ENCODE results near the gene CTNND2.
"Not testable (repeated sequence)": the region's sequence is repeated elsewhere in the genome, so short reads cannot be mapped to it uniquely, and the experiment has no call there.

CTNND2 gene

GRCh38 chr5:11104651-11105112 is 799.6 kb downstream of the CTNND2 start:
- no peak for DNase-seq (ENCODE audit: low read depth, low spot score)

GRCh38 chr5:11104210-11104609 is 800.0 kb downstream of the CTNND2 start:
- no peak for DNase-seq (ENCODE audit: low read depth, low spot score)

DNA sequence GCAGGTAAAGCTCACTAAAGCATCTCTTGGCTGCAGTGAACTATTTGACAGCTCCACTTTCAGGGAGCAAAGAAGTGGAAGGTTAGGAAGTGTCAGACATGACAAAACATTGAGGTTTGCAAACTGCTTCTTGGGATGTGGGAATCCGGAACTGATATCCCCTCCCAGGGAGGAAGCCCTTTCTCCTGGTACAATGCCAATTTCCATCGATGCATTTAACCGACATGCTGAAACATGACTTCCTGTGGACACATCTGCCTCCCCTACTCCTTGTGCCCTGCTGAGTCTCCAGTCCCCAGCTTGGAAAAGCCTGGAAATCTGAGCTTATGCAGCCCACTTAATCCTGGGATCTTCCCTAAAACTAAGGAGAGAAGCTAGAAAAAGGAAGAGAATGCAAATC is 820.1 kb downstream of the CTNND2 start:
- no peak for DNase-seq (ENCODE audit: low read depth, low spot score)

GRCh38 chr5:11082404-11082945 is 821.8 kb downstream of the CTNND2 start:
- DNase-seq (ENCODE audit: low read depth, low spot score): no peak

DNA sequence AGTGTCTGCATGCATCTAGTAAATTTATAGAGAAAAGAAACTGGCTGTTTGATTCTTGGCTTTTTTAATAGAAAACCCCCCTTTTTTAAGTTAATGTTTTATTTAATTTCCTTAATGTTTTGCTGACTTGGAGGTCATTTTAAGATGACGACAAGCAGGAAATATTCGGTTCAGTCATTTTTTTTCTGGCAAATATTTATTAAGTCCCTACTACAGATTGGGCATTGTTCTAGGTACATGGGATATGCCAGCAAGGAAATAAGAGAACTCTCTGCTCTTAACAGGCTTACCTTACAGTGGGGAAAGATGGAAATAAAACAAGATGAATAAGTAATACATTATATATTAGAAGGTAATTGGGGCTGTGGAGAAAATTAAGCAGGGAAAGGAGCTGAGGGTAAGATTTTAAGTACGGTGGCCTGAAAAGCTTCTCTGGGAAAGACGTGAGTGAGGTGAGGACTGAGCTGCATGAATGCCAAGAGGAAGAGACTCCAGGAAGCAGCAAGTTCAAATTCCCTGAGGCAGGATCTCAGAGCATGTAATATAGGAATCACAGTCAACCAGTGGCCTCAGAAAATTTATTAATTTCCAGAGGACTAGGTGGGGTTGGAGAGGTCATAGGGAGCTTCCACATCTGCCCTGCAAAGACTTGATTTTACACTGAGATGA is 827.2 kb downstream of the CTNND2 start:
- no peak for DNase-seq (ENCODE audit: low read depth, low spot score)

GRCh38 chr5:11075035-11075805 is 829.0 kb downstream of the CTNND2 start:
- DNase-seq (ENCODE audit: low read depth, low spot score): no peak

- DNase-seq (ENCODE audit: low read depth, low spot score): no peak
Observed at GRCh38 chr5:11072568-11072967, 831.7 kb downstream of the CTNND2 start.

GRCh38 chr5:11072076-11072475 is 832.2 kb downstream of the CTNND2 start:
- no peak for DNase-seq (ENCODE audit: low read depth, low spot score)

DNA sequence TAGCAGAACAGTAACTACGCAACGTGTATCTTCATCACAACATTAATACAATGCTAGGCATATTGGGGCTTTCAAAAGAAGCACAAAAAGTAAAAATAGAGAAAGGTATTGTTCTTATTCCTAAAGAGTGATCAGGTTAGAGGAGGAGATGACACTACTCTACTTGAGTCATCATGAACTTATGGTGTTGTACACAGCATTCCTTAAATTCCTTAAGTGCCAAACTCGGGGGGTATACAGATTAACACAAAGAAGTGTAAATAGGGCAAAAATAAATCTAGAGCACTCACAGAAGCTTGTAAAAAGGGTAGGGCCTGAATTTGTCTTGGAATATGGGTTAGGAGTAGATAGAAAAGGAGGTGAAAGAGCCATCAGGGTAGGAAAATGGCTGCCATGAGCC is 835.2 kb downstream of the CTNND2 start:
- no peak for DNase-seq (ENCODE audit: low read depth, low spot score)

- not testable (repeated sequence) for DNase-seq (ENCODE audit: low read depth, low spot score)
Observed at GRCh38 chr5:11065723-11066122, 838.5 kb downstream of the CTNND2 start.

DNA sequence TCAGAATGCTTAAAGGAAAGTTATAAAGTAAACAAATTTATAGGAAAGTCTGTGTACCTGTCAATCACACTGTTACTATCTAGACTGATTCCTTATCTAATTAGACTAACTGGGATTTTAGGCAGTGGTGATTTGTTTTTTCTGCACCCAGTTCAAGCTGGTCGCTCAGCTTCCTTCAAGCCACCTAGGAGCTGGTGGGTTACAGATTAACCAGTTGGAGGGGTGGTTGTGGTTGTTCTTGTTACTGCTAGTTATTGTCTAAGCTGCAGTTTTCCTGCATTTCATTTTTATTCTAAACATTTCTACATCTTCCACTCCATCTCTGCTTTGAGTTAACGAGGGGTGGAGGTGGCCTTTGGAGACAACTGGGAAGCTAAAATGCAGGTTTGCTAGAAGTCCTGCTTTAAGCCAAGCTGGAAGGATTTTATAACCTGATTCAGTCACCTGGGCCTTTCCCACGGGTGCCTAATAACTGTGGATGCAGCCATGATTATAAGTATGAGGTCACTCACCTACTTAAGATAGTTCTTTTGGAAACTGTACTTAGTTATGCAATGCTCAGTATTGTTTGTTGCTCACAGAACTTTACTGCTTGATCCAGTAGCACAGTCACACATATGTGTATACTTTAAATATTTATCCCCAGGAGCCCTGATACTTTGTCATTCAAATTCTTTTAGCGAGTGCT is 839.3 kb downstream of the CTNND2 start:
- no peak for DNase-seq (ENCODE audit: low read depth, low spot score)

DNA sequence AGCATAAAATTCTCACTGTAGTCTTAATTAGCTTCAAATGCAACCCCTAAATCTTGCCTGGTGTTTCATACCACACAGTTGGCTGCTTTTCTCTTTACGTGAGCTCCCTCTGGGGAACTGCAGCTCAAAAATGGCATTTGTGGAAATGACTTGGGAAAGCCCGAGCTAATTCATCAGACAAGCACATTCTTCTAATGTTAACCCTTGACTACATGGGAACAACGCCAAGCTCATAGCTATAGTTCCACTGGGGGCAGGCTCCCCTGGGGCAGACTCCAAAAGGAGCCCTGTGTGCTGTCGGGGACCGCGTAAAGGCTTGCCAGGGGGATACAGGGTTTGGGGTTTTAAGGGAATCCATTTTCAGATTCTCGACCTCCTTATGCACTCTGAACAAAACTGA is 841.8 kb downstream of the CTNND2 start:
- no peak for DNase-seq (ENCODE audit: low read depth, low spot score)

DNA sequence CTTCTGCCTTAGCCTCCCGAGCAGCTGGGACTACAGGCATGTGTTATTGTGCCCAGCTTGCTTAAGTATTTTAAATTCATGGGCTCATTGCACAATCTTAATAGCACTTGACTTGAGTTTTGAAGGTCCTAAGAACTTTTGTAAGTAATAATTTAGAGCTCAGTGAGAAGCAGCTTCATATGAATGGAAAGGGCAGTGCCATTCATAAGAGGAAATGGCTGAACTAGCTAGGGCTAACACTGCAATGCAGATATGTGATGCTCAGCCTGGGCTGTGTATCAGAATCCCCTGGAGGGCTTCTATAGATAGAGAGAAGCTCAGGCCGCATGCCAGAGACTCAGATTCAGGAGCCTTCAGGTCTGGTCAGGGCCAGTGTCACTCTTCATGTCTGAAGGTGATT is 847.7 kb downstream of the CTNND2 start:
- DNase-seq (ENCODE audit: low read depth, low spot score): no peak

- no peak for DNase-seq (ENCODE audit: low read depth, low spot score)
Observed at GRCh38 chr5:11054014-11054413, 850.2 kb downstream of the CTNND2 start.

- DNase-seq (ENCODE audit: low read depth, low spot score): no peak
Observed at GRCh38 chr5:11052871-11053270, 851.4 kb downstream of the CTNND2 start.

- DNase-seq (ENCODE audit: low read depth, low spot score): no peak
Observed at GRCh38 chr5:11050596-11051304, 853.5 kb downstream of the CTNND2 start.

- DNase-seq (ENCODE audit: low read depth, low spot score): no peak
Observed at GRCh38 chr5:11048760-11049159, 855.5 kb downstream of the CTNND2 start.

DNA sequence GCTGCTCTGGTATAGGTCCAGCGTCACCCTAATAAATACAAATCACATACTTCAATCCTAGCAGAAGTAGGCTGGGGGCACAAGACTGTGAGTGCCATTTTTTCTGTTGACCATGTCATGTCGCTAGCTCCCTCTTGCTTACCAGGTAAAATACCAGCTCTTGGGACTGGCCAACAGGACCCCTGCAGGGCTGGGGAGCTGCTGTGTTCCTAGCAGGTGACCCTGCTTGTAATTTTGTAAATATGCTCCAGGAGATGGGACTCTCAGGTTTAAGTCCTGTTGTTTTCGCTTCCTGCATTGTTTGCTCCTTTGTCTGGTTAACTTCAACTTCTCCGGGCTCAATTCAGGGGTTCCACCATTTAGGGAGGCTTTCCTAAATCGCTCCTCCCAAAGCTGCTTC is 856.6 kb downstream of the CTNND2 start:
- no peak for DNase-seq (ENCODE audit: low read depth, low spot score)

DNA sequence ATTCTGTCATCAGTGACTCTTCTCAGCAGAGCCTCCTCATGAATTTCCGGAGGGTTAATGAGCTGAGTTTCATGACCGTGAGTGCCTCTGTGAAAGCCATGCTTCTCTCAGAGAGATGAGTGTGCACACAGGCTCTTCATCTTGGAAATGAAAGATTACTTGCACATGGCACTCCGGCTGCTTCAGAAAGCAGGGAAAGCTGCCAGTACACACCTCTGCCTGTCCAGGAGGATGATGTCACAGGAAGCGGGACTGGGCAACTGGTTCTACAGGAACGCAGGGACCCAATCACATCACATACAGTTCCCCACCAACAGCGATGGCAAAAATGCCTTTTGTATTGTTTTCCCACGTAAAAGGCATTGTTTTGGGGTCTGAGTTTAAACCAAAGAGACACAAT is 857.2 kb downstream of the CTNND2 start:
- no peak for DNase-seq (ENCODE audit: low read depth, low spot score)

- no peak for DNase-seq (ENCODE audit: low read depth, low spot score)
Observed at GRCh38 chr5:11046160-11046559, 858.1 kb downstream of the CTNND2 start.

- no peak for DNase-seq (ENCODE audit: low read depth, low spot score)
Observed at GRCh38 chr5:11045411-11045810, 858.8 kb downstream of the CTNND2 start.

GRCh38 chr5:11044581-11044980 is 859.7 kb downstream of the CTNND2 start:
- no peak for DNase-seq (ENCODE audit: low read depth, low spot score)
